PC-3 (cell line): ENCODE measurements around the gene BCAS3.

Experiments used
- EZH2 ChIP-seq: fragments of 300-600 bp; sonication (generic); IDR thresholded peaks from one replicate; pipeline ENCODE4 v1.6.1; 2017; ENCODE audit warnings: antibody characterized with exemption, mild to moderate bottlenecking, low read length; ENCODE audit not compliant: unreplicated experiment
- TF ChIP-seq, protein P1 (sequence below): fragments of 300-600 bp; sonication (generic); conservative IDR thresholded peaks from 2 replicates; pipeline ENCODE4 v1.5.1; 2017; ENCODE audit warnings: antibody characterized with exemption, low read depth, mild to moderate bottlenecking, low read length

DNA sequence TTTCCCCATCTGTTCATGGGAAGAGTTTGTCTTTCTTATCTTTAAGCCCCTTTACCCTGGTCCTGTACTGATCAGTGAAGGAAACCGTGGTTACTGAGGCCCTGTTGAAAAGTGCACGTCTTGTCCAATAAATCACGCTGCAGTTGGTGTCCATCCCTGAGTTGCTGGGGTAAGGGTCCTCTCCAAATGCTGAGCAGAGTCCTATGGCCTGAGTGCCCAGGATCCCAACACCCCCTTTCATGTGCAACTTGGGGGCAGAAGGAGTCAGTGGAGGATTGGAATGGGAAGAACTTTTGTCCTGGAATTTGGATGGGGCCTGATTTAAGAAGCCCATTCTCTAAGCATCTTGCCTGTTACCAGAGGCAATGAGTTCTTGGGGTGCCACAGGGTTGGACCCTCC, 715.0 kb downstream of the BCAS3 start:
- TF ChIP-seq, protein P1, sequence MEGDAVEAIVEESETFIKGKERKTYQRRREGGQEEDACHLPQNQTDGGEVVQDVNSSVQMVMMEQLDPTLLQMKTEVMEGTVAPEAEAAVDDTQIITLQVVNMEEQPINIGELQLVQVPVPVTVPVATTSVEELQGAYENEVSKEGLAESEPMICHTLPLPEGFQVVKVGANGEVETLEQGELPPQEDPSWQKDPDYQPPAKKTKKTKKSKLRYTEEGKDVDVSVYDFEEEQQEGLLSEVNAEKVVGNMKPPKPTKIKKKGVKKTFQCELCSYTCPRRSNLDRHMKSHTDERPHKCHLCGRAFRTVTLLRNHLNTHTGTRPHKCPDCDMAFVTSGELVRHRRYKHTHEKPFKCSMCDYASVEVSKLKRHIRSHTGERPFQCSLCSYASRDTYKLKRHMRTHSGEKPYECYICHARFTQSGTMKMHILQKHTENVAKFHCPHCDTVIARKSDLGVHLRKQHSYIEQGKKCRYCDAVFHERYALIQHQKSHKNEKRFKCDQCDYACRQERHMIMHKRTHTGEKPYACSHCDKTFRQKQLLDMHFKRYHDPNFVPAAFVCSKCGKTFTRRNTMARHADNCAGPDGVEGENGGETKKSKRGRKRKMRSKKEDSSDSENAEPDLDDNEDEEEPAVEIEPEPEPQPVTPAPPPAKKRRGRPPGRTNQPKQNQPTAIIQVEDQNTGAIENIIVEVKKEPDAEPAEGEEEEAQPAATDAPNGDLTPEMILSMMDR: no peak
- no peak for TF ChIP-seq EZH2
